ENCODE measurements around the gene NCOA5. TPM values are rescaled to one million over a fixed set of nuclear protein-coding genes. Genes with fewer than 3 reads are reported as not detected.

NCOA5 gene
- total RNA-seq, 3 donors from 2014 or later (not counting 1 experiment from before 2014, with no cell fraction given): 8.8 to 18.4 (median 18.0) TPM

GRCh38 chr20:46119547-46119946, 29.8 kb upstream of the NCOA5 start:
- Histone ChIP-seq H3K27me3 (ENCODE audit: control insufficient read depth, insufficient read depth, low read length) (no peaks in the 10 kb centered on the region), H3K9me3 (ENCODE audit: control insufficient read depth, insufficient read depth, low read length) (no peaks in the 10 kb centered on the region), H3K36me3 (ENCODE audit: control insufficient read depth, insufficient read depth, low read length) (peaks cover 3% of the 10 kb centered on the region), H3K27ac (ENCODE audit: low read length) (peak overlapping the region; percentile 90), H3K4me1 (ENCODE audit: control insufficient read depth, insufficient read depth, low read length) (peaks cover 25% of the 10 kb centered on the region), H3K4me3 (ENCODE audit: low read length) (peak overlapping the region; percentile 46)
- Mint-ChIP-seq H3K9me3 (no peaks in the 10 kb centered on the region), H3K27ac (peak overlapping the region; percentile 80 to 95), H3K4me1 (peaks cover 9 to 29% of the 10 kb centered on the region in 2 donors), H3K27me3 (ENCODE audit: low read depth in 2 of 2) (peaks cover 8 to 12% of the 10 kb centered on the region in 2 donors), H3K36me3 (no peaks in the 10 kb centered on the region), H3K4me3 (peak overlapping the region; percentile 98)
- no peak for ATAC-seq
- DNase-seq: no peak
- intact Hi-C loops (cut with micrococcal nuclease): no loop called here
- 81% methylated on average over 2 of the region's 2 CpGs for WGBS (ENCODE audit: insufficient coverage)
- no peak for TF ChIP-seq CTCF (IDR thresholded peaks at IDR 0.05)

GRCh38 chr20:46119028-46119546, 29.3 kb upstream of the NCOA5 start:
- Histone ChIP-seq H3K27ac (ENCODE audit: low read length) (peak overlapping the region; percentile 90), H3K4me1 (ENCODE audit: control insufficient read depth, insufficient read depth, low read length) (peaks cover 25% of the 10 kb centered on the region), H3K9me3 (ENCODE audit: control insufficient read depth, insufficient read depth, low read length) (no peaks in the 10 kb centered on the region), H3K4me3 (ENCODE audit: low read length) (peak overlapping the region; percentile 46), H3K27me3 (ENCODE audit: control insufficient read depth, insufficient read depth, low read length) (no peaks in the 10 kb centered on the region), H3K36me3 (ENCODE audit: control insufficient read depth, insufficient read depth, low read length) (peaks cover 3% of the 10 kb centered on the region)
- Mint-ChIP-seq H3K4me3 (peak overlapping the region; percentile 98), H3K27ac (peak overlapping the region; percentile 80 to 95), H3K9me3 (no peaks in the 10 kb centered on the region), H3K4me1 (peaks cover 9 to 29% of the 10 kb centered on the region in 2 donors), H3K27me3 (ENCODE audit: low read depth in 2 of 2) (peaks cover 11 to 17% of the 10 kb centered on the region in 2 donors), H3K36me3 (no peaks in the 10 kb centered on the region)
- no peak for ATAC-seq
- no peak for TF ChIP-seq CTCF (IDR thresholded peaks at IDR 0.05)
- DNase-seq: peak in 1 of 2 donors; percentile 10
- 36% methylated on average over 2 of the region's 2 CpGs for WGBS (ENCODE audit: insufficient coverage)
- intact Hi-C loops (cut with micrococcal nuclease): no loop called here

- TF ChIP-seq CTCF (IDR thresholded peaks at IDR 0.05): no peak
- Mint-ChIP-seq H3K9me3 (no peaks in the 10 kb centered on the region), H3K27ac (peak overlapping the region; percentile 80 to 95), H3K36me3 (no peaks in the 10 kb centered on the region), H3K4me1 (peaks cover 9 to 26% of the 10 kb centered on the region in 2 donors), H3K27me3 (ENCODE audit: low read depth in 2 of 2) (peaks cover 15 to 22% of the 10 kb centered on the region in 2 donors), H3K4me3 (peak overlapping the region; percentile 98)
- Histone ChIP-seq H3K9me3 (ENCODE audit: control insufficient read depth, insufficient read depth, low read length) (no peaks in the 10 kb centered on the region), H3K27ac (ENCODE audit: low read length) (peak overlapping the region; percentile 90), H3K36me3 (ENCODE audit: control insufficient read depth, insufficient read depth, low read length) (peaks cover 3% of the 10 kb centered on the region), H3K4me3 (ENCODE audit: low read length) (peak overlapping the region; percentile 46), H3K27me3 (ENCODE audit: control insufficient read depth, insufficient read depth, low read length) (no peaks in the 10 kb centered on the region), H3K4me1 (ENCODE audit: control insufficient read depth, insufficient read depth, low read length) (peaks cover 25% of the 10 kb centered on the region)
- intact Hi-C loops (cut with micrococcal nuclease): no loop called here
- ATAC-seq: peak; percentile 63 to 68 (median 66)
- peak; percentile 25 to 32 for DNase-seq
- 12% methylated on average over 14 of the region's 15 CpGs for WGBS (ENCODE audit: insufficient coverage)
Measured at GRCh38 chr20:46118481-46119020, 28.8 kb upstream of the NCOA5 start.
